Astrocyte of the hippocampus (primary cell): ENCODE data around the gene FAAP24.
A peak's percentile ranks its signal among the peaks of the same experiment; 100 is the strongest.
"Not testable (repeated sequence)": the region's sequence is repeated elsewhere in the genome, so short reads cannot be mapped to it uniquely, and the experiment has no call there.

Experiments used
- DNase-seq: peaks from one replicate; pipeline ENCODE4 v3.0.0; 2011; ENCODE audit warnings: low read depth, low spot score

FAAP24 gene

DNA sequence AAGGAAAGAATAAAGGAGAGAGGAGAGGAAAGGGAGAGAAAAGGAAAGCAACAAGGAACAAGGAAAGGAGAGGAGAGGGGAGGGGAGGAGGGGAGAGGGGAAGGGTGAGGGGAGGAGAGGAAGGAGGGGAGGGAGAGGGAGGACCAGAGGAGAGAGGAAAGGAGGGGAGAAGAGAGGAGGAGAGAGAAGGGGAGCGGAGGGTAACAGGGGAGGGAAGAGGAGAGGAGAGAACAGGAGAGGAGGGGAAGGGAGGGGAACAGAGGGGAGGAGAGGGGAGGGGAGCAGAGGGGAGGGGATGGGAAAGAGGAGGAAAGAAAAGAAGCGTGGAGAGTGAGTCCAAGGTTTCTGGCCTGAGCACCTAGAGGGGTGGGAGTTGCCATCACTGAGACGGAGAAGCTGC lies 26.7 kb downstream of the FAAP24 start:
- DNase-seq, result no peak

DNA sequence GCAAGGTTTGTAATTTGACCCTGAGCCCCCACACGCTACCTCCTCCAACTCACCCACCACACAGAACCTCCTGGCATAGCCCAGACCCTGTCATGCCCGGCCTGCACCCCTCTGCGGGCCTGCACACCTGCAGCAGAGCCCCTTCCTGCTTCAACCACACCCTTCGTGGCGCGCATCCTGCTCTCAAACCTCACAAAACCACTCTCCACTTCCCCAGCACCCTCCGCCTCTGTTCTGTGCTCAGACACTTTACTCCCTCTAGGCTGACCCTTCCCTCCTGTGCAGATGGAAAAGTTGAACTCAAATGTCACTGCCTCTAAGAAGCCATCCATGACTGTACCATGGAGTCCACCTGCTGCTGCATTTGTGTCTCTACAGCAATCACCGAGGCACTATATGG lies 28.5 kb downstream of the FAAP24 start:
- DNase-seq, result no peak

DNA sequence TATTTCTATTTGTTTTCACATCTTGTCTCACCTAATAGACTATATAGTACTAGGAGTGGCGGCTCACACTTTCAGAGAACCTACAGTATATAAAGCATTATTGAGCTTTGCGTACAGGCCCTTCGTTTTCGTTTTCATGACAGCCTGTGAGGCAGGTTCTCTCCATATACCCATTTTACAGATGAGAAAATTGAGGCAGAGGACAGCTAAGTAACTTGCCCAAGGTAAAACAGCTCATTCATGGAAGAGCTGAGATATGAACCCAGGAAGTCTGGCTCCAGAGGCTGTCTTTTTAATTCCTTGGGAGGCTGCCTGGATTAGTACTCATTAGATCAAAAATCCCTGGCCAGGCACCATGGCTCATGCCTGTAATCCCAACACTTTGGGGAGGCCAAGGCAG lies 28.9 kb downstream of the FAAP24 start:
- DNase-seq, result no peak

DNA sequence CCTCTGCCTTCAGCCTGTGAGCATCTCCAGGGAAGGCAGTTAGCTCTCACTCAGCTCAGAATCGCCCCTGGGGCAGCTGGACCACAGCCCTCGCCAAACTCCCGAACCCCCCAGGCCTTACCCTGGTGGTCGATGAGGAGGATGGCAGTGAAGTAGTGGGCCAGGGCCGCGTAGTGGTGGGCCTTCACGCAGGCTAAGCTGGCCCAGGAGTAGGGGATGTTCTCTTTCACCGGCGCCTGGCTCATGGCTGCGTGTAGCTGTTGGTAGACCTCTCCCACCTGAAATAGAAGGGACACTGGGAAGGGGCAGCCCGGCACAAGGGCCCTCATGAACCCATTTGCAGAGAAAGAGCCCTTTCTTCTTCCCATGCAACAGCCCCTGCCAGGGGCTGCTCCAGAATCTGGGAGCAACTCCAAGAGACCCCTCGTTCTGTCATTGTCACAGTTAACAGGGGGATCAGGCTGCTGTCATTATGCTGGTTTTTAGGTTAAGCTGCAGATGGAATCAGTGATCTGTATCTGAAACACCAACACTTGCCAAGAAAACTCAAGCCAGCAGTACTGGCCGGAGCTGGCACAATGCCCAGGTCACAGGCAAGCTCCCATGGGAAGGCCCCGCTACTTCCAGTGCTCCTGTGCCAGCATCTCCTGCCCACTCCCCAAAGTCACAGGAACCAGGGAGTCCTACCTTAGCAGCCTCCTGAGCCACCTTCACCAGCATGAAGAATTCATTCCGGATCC lies 30.3 kb downstream of the FAAP24 start:
- peak; percentile 29 for DNase-seq

DNA sequence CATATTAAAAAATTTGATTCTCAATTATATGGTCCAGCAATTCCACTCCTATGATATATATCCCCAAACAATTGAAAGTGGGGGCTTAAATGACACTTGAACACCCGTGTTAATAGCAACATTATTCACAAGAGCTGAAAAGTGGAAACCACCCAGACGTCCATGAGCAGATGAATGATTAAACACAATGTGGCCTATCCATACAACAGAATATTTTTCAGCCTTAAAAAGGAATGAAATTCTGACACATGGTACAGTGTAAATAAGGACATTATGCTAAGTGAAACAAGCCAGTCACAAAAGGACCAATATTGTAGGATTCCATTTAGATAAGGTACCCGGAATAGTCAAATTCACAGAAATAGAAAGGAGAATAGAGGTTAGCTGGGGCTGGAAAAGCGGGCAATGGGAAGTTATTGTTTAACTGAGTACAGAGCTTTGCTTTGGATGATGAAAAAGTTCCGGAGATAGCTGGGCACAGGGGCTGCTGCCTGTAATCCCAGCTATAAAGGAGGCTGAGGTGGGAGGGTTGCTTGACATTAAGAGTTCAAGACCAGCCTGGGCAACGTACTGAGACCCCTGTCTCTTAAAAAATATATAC lies 31.5 kb downstream of the FAAP24 start:
- not testable (repeated sequence) for DNase-seq

DNA sequence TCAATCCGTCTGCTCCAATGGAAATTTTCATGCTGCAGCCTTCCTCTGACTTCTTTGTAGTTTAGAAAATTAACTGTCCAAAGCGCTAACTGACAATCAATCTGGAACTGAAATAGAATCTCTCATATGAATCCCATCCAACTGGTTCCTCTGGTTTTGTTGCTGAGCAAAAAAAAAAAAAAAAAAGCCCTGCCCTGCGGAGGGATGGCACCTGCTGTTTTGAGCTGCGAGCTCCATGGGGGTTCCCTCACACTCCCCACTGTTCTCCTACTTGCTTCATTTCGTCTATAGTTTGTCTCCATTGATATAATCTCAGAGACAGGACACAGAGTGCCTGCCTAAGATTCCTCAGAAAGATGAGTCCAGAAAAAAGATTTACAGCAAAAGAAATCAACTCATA lies 33.4 kb downstream of the FAAP24 start:
- DNase-seq, result no peak

DNA sequence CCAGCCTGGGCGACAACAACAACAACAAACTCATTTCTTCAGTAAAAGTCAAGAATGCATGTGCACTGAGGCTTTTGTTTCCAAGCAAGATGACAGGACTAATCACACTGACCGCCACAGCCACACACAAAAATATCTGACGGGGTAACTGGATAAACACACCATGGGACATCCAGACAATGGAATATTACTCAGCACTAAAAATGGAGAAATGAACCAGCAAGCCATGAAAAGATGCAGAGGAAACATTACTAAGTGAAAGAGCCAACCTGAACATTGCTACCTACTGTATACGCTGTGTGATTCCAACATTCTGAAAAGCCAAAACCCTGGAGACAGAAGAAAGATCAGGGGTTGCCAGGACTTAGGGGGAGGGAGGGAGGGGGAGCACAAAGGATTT lies 36.7 kb downstream of the FAAP24 start:
- DNase-seq, result no peak

DNA sequence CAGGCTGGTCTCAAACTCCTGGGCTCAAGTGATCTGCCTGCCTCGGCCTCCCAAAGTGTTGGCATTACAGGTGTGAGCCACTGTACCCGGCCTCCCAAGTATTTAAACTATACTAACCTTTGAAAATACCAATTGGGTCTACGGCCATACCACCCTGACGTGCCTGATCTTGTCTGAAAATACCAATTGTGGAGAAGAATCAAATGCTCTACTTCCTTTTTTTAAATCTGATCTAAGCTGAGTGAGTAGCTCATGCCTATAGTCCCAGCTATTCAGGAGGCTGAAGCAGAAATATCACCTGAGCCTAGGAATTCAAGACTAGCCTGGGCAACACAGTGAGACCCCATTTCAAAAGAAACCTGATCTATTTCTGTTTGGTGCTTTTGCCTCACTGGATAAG lies 38.8 kb downstream of the FAAP24 start:
- not testable (repeated sequence) for DNase-seq

- DNase-seq, result no peak
Measured at GRCh38 chr19:33022472-33023116, 50.6 kb downstream of the FAAP24 start.

GRCh38 chr19:33024398-33024797 lies 52.4 kb downstream of the FAAP24 start:
- DNase-seq, result no peak

DNA sequence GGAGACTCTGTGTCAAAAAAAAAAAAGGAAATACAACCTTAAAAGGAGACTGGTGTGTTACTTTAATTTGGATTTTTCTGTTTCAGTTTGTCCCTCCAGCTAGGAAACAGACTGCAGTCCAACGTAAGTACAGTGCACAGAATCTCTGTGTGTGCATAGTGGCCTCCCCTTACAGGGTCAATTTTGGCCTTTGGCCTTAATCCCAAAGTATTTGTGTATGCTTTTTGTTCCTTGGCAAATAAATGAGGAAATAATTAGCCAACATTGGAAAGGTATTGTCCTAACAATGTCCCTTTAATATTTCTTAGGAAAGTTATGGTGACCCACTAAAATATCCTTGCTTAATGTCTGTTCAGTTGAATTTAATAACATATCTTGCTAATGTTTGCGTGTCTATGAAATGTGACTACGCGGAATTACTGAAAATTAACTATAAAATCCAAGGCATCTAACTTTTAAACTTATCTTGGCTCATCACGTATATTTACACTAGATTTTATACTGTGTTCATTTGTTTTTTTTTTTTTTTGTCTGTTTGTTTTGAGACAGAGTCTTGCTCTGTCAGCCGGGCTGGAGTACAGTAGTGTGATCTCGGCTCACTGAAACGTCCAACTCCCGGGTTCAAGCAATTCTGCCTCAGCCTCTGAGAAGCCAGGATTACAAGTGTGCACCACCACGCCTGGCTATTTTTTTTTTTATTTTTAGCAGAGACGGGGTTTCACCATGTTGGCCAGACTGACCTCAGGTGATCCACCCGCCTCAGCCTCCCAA lies 53.6 kb downstream of the FAAP24 start:
- not testable (repeated sequence) for DNase-seq

DNA sequence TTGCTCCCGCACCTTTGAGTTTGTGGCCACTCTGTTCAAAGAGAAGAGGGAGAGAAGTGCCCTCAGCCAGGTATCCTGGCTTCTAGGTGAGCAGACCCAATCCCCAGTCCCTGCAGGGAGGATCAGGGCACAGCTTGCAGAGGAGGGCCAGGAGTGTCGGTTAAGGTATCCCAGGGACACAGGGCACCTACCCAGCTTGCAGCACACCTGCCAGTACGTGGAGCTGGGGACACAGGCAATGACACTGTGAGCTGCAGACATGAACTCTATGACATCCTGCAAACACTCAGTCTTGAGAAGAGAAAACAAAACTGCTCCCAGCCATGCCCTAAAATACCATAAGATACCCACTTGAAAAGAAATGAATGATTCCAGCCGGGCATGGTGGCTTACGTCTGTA lies 54.6 kb downstream of the FAAP24 start:
- DNase-seq, result not testable (repeated sequence)
